ENCODE results near the gene TXNDC11.

TXNDC11 gene

GRCh38 chr16:11726008-11726407 is 16.6 kb downstream of the TXNDC11 start:
- Histone ChIP-seq H3K4me1 (ENCODE audit: control insufficient read depth in 5 of 5, insufficient read depth in 5 of 5, low read length in 5 of 5) (peaks cover 0 to 12% (median 7%) of the 10 kb centered on the region in 5 donors), H3K9ac (ENCODE audit: low read length in 5 of 5) (no peak overlapping the region), H3K9me3 (ENCODE audit: control insufficient read depth in 5 of 5, low read length in 5 of 5) (no peaks in the 10 kb centered on the region), H3K36me3 (ENCODE audit: control insufficient read depth in 5 of 5, insufficient read depth in 5 of 5, low read length in 5 of 5) (peaks cover 21 to 52% (median 40%) of the 10 kb centered on the region in 5 donors), H3K4me3 (ENCODE audit: low read depth in 1 of 5, low read length in 5 of 5) (no peak overlapping the region), H3K27me3 (ENCODE audit: control insufficient read depth in 5 of 5, insufficient read depth in 4 of 5, low read length in 5 of 5) (no peaks in the 10 kb centered on the region), H3K27ac (ENCODE audit: low read depth, low read length) (no peak overlapping the region)

- H3K9ac ChIP-seq (ENCODE audit: low read length in 5 of 5): no peak overlapping the region
- H3K27ac ChIP-seq (ENCODE audit: low read depth, low read length): no peak overlapping the region
- peaks cover 21 to 56% (median 42%) of the 10 kb centered on the region in 5 donors for H3K36me3 ChIP-seq (ENCODE audit: control insufficient read depth in 5 of 5, insufficient read depth in 5 of 5, low read length in 5 of 5)
- no peak overlapping the region for H3K4me3 ChIP-seq (ENCODE audit: low read depth in 1 of 5, low read length in 5 of 5)
- H3K27me3 ChIP-seq (ENCODE audit: control insufficient read depth in 5 of 5, insufficient read depth in 4 of 5, low read length in 5 of 5): no peaks in the 10 kb centered on the region
- H3K4me1 ChIP-seq (ENCODE audit: control insufficient read depth in 5 of 5, insufficient read depth in 5 of 5, low read length in 5 of 5): peaks cover 0 to 12% (median 7%) of the 10 kb centered on the region in 5 donors
- H3K9me3 ChIP-seq (ENCODE audit: control insufficient read depth in 5 of 5, low read length in 5 of 5): no peaks in the 10 kb centered on the region
Observed at GRCh38 chr16:11725457-11725856, 17.2 kb downstream of the TXNDC11 start.

GRCh38 chr16:11722468-11722808 is 20.2 kb downstream of the TXNDC11 start:
- Histone ChIP-seq H3K27ac (ENCODE audit: low read depth, low read length) (no peak overlapping the region), H3K4me1 (ENCODE audit: control insufficient read depth in 5 of 5, insufficient read depth in 5 of 5, low read length in 5 of 5) (peaks cover 0 to 4% (median 0%) of the 10 kb centered on the region in 5 donors), H3K36me3 (ENCODE audit: control insufficient read depth in 5 of 5, insufficient read depth in 5 of 5, low read length in 5 of 5) (peaks cover 20 to 57% (median 34%) of the 10 kb centered on the region in 5 donors), H3K27me3 (ENCODE audit: control insufficient read depth in 5 of 5, insufficient read depth in 4 of 5, low read length in 5 of 5) (no peaks in the 10 kb centered on the region), H3K4me3 (ENCODE audit: low read depth in 1 of 5, low read length in 5 of 5) (no peak overlapping the region), H3K9me3 (ENCODE audit: control insufficient read depth in 5 of 5, low read length in 5 of 5) (no peaks in the 10 kb centered on the region), H3K9ac (ENCODE audit: low read length in 5 of 5) (no peak overlapping the region)

- no peak overlapping the region for H3K27ac ChIP-seq (ENCODE audit: low read depth, low read length)
- no peaks in the 10 kb centered on the region for H3K9me3 ChIP-seq (ENCODE audit: control insufficient read depth in 5 of 5, low read length in 5 of 5)
- no peak overlapping the region for H3K4me3 ChIP-seq (ENCODE audit: low read depth in 1 of 5, low read length in 5 of 5)
- H3K9ac ChIP-seq (ENCODE audit: low read length in 5 of 5): no peak overlapping the region
- peaks cover 20 to 57% (median 34%) of the 10 kb centered on the region in 5 donors for H3K36me3 ChIP-seq (ENCODE audit: control insufficient read depth in 5 of 5, insufficient read depth in 5 of 5, low read length in 5 of 5)
- H3K4me1 ChIP-seq (ENCODE audit: control insufficient read depth in 5 of 5, insufficient read depth in 5 of 5, low read length in 5 of 5): peaks cover 0 to 4% (median 0%) of the 10 kb centered on the region in 5 donors
- no peaks in the 10 kb centered on the region for H3K27me3 ChIP-seq (ENCODE audit: control insufficient read depth in 5 of 5, insufficient read depth in 4 of 5, low read length in 5 of 5)
Observed at GRCh38 chr16:11721781-11722467, 20.7 kb downstream of the TXNDC11 start.

GRCh38 chr16:11719762-11720161 is 22.9 kb downstream of the TXNDC11 start:
- H3K36me3 ChIP-seq (ENCODE audit: control insufficient read depth in 5 of 5, insufficient read depth in 5 of 5, low read length in 5 of 5): peaks cover 13 to 41% (median 30%) of the 10 kb centered on the region in 5 donors
- H3K9ac ChIP-seq (ENCODE audit: low read length in 5 of 5): no peak overlapping the region
- H3K27me3 ChIP-seq (ENCODE audit: control insufficient read depth in 5 of 5, insufficient read depth in 4 of 5, low read length in 5 of 5): no peaks in the 10 kb centered on the region
- H3K4me3 ChIP-seq (ENCODE audit: low read depth in 1 of 5, low read length in 5 of 5): no peak overlapping the region
- no peaks in the 10 kb centered on the region for H3K9me3 ChIP-seq (ENCODE audit: control insufficient read depth in 5 of 5, low read length in 5 of 5)
- H3K4me1 ChIP-seq (ENCODE audit: control insufficient read depth in 5 of 5, insufficient read depth in 5 of 5, low read length in 5 of 5): peaks cover 0 to 7% (median under 1%) of the 10 kb centered on the region in 5 donors
- H3K27ac ChIP-seq (ENCODE audit: low read depth, low read length): no peak overlapping the region

GRCh38 chr16:11719171-11719570 is 23.5 kb downstream of the TXNDC11 start:
- Histone ChIP-seq H3K9ac (ENCODE audit: low read length in 5 of 5) (no peak overlapping the region), H3K4me3 (ENCODE audit: low read depth in 1 of 5, low read length in 5 of 5) (no peak overlapping the region), H3K36me3 (ENCODE audit: control insufficient read depth in 5 of 5, insufficient read depth in 5 of 5, low read length in 5 of 5) (peaks cover 13 to 41% (median 30%) of the 10 kb centered on the region in 5 donors), H3K9me3 (ENCODE audit: control insufficient read depth in 5 of 5, low read length in 5 of 5) (no peaks in the 10 kb centered on the region), H3K4me1 (ENCODE audit: control insufficient read depth in 5 of 5, insufficient read depth in 5 of 5, low read length in 5 of 5) (peaks cover 0 to 9% (median 3%) of the 10 kb centered on the region in 5 donors), H3K27me3 (ENCODE audit: control insufficient read depth in 5 of 5, insufficient read depth in 4 of 5, low read length in 5 of 5) (no peaks in the 10 kb centered on the region), H3K27ac (ENCODE audit: low read depth, low read length) (no peak overlapping the region)

- Histone ChIP-seq H3K27ac (ENCODE audit: low read depth, low read length) (no peak overlapping the region), H3K36me3 (ENCODE audit: control insufficient read depth in 5 of 5, insufficient read depth in 5 of 5, low read length in 5 of 5) (peaks cover 13 to 39% (median 29%) of the 10 kb centered on the region in 5 donors)
Observed at GRCh38 chr16:11717811-11718210, 24.8 kb downstream of the TXNDC11 start.

GRCh38 chr16:11716336-11716735 is 26.3 kb downstream of the TXNDC11 start:
- H3K9me3 ChIP-seq (ENCODE audit: control insufficient read depth in 5 of 5, low read length in 5 of 5): no peaks in the 10 kb centered on the region
- H3K36me3 ChIP-seq (ENCODE audit: control insufficient read depth in 5 of 5, insufficient read depth in 5 of 5, low read length in 5 of 5): peaks cover 5 to 34% (median 31%) of the 10 kb centered on the region in 5 donors
- H3K4me3 ChIP-seq (ENCODE audit: low read depth in 1 of 5, low read length in 5 of 5): no peak overlapping the region
- no peaks in the 10 kb centered on the region for H3K27me3 ChIP-seq (ENCODE audit: control insufficient read depth in 5 of 5, insufficient read depth in 4 of 5, low read length in 5 of 5)
- H3K9ac ChIP-seq (ENCODE audit: low read length in 5 of 5): no peak overlapping the region
- H3K4me1 ChIP-seq (ENCODE audit: control insufficient read depth in 5 of 5, insufficient read depth in 5 of 5, low read length in 5 of 5): peaks cover 0 to 6% (median 3%) of the 10 kb centered on the region in 5 donors
- no peak overlapping the region for H3K27ac ChIP-seq (ENCODE audit: low read depth, low read length)

More at GRCh38 chr16:11717811-11718210, 24.8 kb downstream of the TXNDC11 start:
- Histone ChIP-seq H3K4me1 (ENCODE audit: control insufficient read depth in 5 of 5, insufficient read depth in 5 of 5, low read length in 5 of 5) (peaks cover 0 to 7% (median 3%) of the 10 kb centered on the region in 5 donors), H3K4me3 (ENCODE audit: low read depth in 1 of 5, low read length in 5 of 5) (no peak overlapping the region), H3K9me3 (ENCODE audit: control insufficient read depth in 5 of 5, low read length in 5 of 5) (no peaks in the 10 kb centered on the region), H3K9ac (ENCODE audit: low read length in 5 of 5) (no peak overlapping the region), H3K27me3 (ENCODE audit: control insufficient read depth in 5 of 5, insufficient read depth in 4 of 5, low read length in 5 of 5) (no peaks in the 10 kb centered on the region)

- H3K9ac ChIP-seq (ENCODE audit: low read length in 5 of 5): no peak overlapping the region
- H3K27ac ChIP-seq (ENCODE audit: low read depth, low read length): no peak overlapping the region
- no peak overlapping the region for H3K4me3 ChIP-seq (ENCODE audit: low read depth in 1 of 5, low read length in 5 of 5)
- no peaks in the 10 kb centered on the region for H3K27me3 ChIP-seq (ENCODE audit: control insufficient read depth in 5 of 5, insufficient read depth in 4 of 5, low read length in 5 of 5)
- peaks cover 5 to 37% (median 24%) of the 10 kb centered on the region in 5 donors for H3K36me3 ChIP-seq (ENCODE audit: control insufficient read depth in 5 of 5, insufficient read depth in 5 of 5, low read length in 5 of 5)
- H3K4me1 ChIP-seq (ENCODE audit: control insufficient read depth in 5 of 5, insufficient read depth in 5 of 5, low read length in 5 of 5): peaks cover 0 to 10% (median 6%) of the 10 kb centered on the region in 5 donors
- no peaks in the 10 kb centered on the region for H3K9me3 ChIP-seq (ENCODE audit: control insufficient read depth in 5 of 5, low read length in 5 of 5)
Observed at GRCh38 chr16:11715246-11715947, 27.3 kb downstream of the TXNDC11 start.

GRCh38 chr16:11712122-11712521 is 30.5 kb downstream of the TXNDC11 start:
- Histone ChIP-seq H3K4me1 (ENCODE audit: control insufficient read depth in 5 of 5, insufficient read depth in 5 of 5, low read length in 5 of 5) (peaks cover 0 to 20% (median 10%) of the 10 kb centered on the region in 5 donors), H3K4me3 (ENCODE audit: low read depth in 1 of 5, low read length in 5 of 5) (no peak overlapping the region), H3K36me3 (ENCODE audit: control insufficient read depth in 5 of 5, insufficient read depth in 5 of 5, low read length in 5 of 5) (peaks cover 4 to 27% (median 17%) of the 10 kb centered on the region in 5 donors), H3K9ac (ENCODE audit: low read length in 5 of 5) (no peak overlapping the region), H3K27ac (ENCODE audit: low read depth, low read length) (no peak overlapping the region), H3K27me3 (ENCODE audit: control insufficient read depth in 5 of 5, insufficient read depth in 4 of 5, low read length in 5 of 5) (no peaks in the 10 kb centered on the region), H3K9me3 (ENCODE audit: control insufficient read depth in 5 of 5, low read length in 5 of 5) (no peaks in the 10 kb centered on the region)
